Measurements from ENCODE around the gene UNC13B. TPM values are rescaled to one million over a fixed set of nuclear protein-coding genes. Genes with fewer than 3 reads are reported as not detected.

Gene UNC13B
- total RNA-seq, 1 experiment from 2014 or later, result 9.8 TPM

GRCh38 chr9:35203528-35203927 lies 41.7 kb downstream of the UNC13B start:
- intact Hi-C loops (cut with micrococcal nuclease), result no loop called here
- Histone ChIP-seq H4K20me1 (ENCODE audit: low read length) (no peaks in the 10 kb centered on the region), H3K9me3 (ENCODE audit: low read length) (no peaks in the 10 kb centered on the region), H3K4me1 (ENCODE audit: insufficient read depth, low read length) (no peaks in the 10 kb centered on the region), H3K9me2 (replicated peaks; ENCODE audit: low read length) (no peaks in the 10 kb centered on the region), H3K79me2 (ENCODE audit: low read length) (no peaks in the 10 kb centered on the region), H3F3A (ENCODE audit: low read length, unreplicated experiment) (no peaks in the 10 kb centered on the region), H3K9ac (ENCODE audit: low read length) (no peak overlapping the region), H3K4me2 (ENCODE audit: low read length) (no peak overlapping the region), H2AFZ (ENCODE audit: low read length) (no peak overlapping the region), H3K27ac (ENCODE audit: low read length) (no peak overlapping the region), H3K36me3 (ENCODE audit: low read depth, low read length) (no peaks in the 10 kb centered on the region; the same call in 1 of the 2 replicates), H3K27me3 (ENCODE audit: low read length) (no peaks in the 10 kb centered on the region), H3K4me3 (ENCODE audit: low read length) (no peak overlapping the region)
- no peak for TF ChIP-seq EZH2phosphoT487 (IDR thresholded peaks at IDR 0.05; ENCODE audit: borderline replicate concordance, low read length)
- TF ChIP-seq CTCF (conservative IDR thresholded peaks at IDR 0.05; ENCODE audit: low read depth, low read length), result no peak
- no peak for TF ChIP-seq EZH2 (IDR thresholded peaks at IDR 0.05; ENCODE audit: low read length, unreplicated experiment)
- no TSS peak for BruUV-seq (replicated peaks)
- ChIA-PET CTCF (no interaction called here), POLR2A (ENCODE audit: unreplicated experiment) (no interaction called here)
- ATAC-seq (no peak), DNase-seq (no peak)

- no peaks in the 10 kb centered on the region for H3K79me2 ChIP-seq (ENCODE audit: low read length)
- no peak overlapping the region for H3K4me3 ChIP-seq (ENCODE audit: low read length)
- no peak overlapping the region for H3K27ac ChIP-seq (ENCODE audit: low read length)
- TF ChIP-seq EZH2 (IDR thresholded peaks at IDR 0.05; ENCODE audit: low read length, unreplicated experiment) (no peak), EZH2phosphoT487 (IDR thresholded peaks at IDR 0.05; ENCODE audit: borderline replicate concordance, low read length) (no peak), CTCF (conservative IDR thresholded peaks at IDR 0.05; ENCODE audit: low read depth, low read length) (no peak)
- no peaks in the 10 kb centered on the region for H3K9me3 ChIP-seq (ENCODE audit: low read length)
- no TSS peak for BruUV-seq (replicated peaks)
- ChIA-PET POLR2A (ENCODE audit: unreplicated experiment) (no interaction called here), CTCF (no interaction called here)
- no peaks in the 10 kb centered on the region for H3K27me3 ChIP-seq (ENCODE audit: low read length)
- H3K36me3 ChIP-seq (ENCODE audit: low read depth, low read length), result no peaks in the 10 kb centered on the region; the same call in 1 of the 2 replicates
- ATAC-seq, result no peak
- H3K9me2 ChIP-seq (replicated peaks; ENCODE audit: low read length), result no peaks in the 10 kb centered on the region
- no peak overlapping the region for H2AFZ ChIP-seq (ENCODE audit: low read length)
- DNase-seq, result no peak
- no peak overlapping the region for H3K4me2 ChIP-seq (ENCODE audit: low read length)
- intact Hi-C loops (cut with micrococcal nuclease), result no loop called here
- H3K9ac ChIP-seq (ENCODE audit: low read length), result no peak overlapping the region
- no peaks in the 10 kb centered on the region for H4K20me1 ChIP-seq (ENCODE audit: low read length)
- no peaks in the 10 kb centered on the region for H3K4me1 ChIP-seq (ENCODE audit: insufficient read depth, low read length)
- no peaks in the 10 kb centered on the region for H3F3A ChIP-seq (ENCODE audit: low read length, unreplicated experiment)
Measured at GRCh38 chr9:35205340-35205739, 43.5 kb downstream of the UNC13B start.

DNA sequence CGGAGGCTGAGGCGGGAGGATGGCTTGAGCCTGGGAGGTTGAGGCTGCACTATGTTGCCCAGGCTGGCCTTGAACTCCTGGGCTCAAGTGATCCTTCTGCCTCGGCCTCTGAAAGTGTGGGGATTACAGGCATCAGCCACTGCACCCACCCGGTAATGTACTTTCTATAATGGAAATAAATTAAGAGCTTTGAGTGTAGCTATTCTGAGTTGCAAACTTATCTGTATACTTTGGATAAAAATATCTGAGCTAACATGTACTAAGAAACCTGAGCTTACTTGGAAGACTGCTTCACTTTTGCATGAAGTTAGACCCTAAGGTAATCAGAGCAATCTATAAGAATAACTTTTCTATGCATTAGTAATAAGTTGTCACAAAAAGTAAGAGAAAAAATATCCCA lies 50.0 kb downstream of the UNC13B start:
- DNase-seq (no peak), ATAC-seq (no peak)
- Histone ChIP-seq H2AFZ (ENCODE audit: low read length) (no peak overlapping the region), H3K4me3 (ENCODE audit: low read length) (no peak overlapping the region), H3F3A (ENCODE audit: low read length, unreplicated experiment) (no peaks in the 10 kb centered on the region), H3K9me2 (replicated peaks; ENCODE audit: low read length) (no peaks in the 10 kb centered on the region), H3K79me2 (ENCODE audit: low read length) (no peaks in the 10 kb centered on the region), H4K20me1 (ENCODE audit: low read length) (no peaks in the 10 kb centered on the region), H3K27ac (ENCODE audit: low read length) (no peak overlapping the region), H3K9ac (ENCODE audit: low read length) (no peak overlapping the region), H3K27me3 (ENCODE audit: low read length) (no peaks in the 10 kb centered on the region), H3K9me3 (ENCODE audit: low read length) (no peaks in the 10 kb centered on the region), H3K4me2 (ENCODE audit: low read length) (no peak overlapping the region), H3K4me1 (ENCODE audit: insufficient read depth, low read length) (no peaks in the 10 kb centered on the region), H3K36me3 (ENCODE audit: low read depth, low read length) (no peaks in the 10 kb centered on the region)
- intact Hi-C loops (cut with micrococcal nuclease), result no loop called here
- ChIA-PET POLR2A (ENCODE audit: unreplicated experiment) (no interaction called here), CTCF (no interaction called here)
- TF ChIP-seq CTCF (conservative IDR thresholded peaks at IDR 0.05; ENCODE audit: low read depth, low read length), result no peak
- no peak for TF ChIP-seq EZH2 (IDR thresholded peaks at IDR 0.05; ENCODE audit: low read length, unreplicated experiment)
- no peak for TF ChIP-seq EZH2phosphoT487 (IDR thresholded peaks at IDR 0.05; ENCODE audit: borderline replicate concordance, low read length)
- no TSS peak for BruUV-seq (replicated peaks)
